ENCODE results near the gene SLIT3.

DNA sequence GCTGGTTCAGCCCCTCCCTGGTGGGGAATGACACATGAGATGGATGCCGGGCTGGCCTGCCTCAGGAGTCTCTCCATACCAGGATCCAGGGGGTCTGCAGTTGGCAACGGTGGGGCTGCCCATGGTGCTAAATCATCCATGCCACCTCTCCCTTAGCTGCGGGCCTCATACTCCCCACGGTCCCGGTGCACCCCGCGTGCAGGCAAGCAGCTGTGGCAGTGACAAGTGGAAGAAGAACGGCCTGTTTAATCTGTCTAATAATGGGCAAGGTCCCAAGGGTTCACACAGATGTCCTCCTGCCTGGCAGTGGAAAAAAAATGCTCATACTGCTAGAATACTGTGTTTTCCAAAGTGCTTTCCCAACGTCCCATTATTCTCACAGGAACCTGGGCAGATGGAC lies 524.9 kb downstream of the SLIT3 start:
- TF ChIP-seq, protein P1, sequence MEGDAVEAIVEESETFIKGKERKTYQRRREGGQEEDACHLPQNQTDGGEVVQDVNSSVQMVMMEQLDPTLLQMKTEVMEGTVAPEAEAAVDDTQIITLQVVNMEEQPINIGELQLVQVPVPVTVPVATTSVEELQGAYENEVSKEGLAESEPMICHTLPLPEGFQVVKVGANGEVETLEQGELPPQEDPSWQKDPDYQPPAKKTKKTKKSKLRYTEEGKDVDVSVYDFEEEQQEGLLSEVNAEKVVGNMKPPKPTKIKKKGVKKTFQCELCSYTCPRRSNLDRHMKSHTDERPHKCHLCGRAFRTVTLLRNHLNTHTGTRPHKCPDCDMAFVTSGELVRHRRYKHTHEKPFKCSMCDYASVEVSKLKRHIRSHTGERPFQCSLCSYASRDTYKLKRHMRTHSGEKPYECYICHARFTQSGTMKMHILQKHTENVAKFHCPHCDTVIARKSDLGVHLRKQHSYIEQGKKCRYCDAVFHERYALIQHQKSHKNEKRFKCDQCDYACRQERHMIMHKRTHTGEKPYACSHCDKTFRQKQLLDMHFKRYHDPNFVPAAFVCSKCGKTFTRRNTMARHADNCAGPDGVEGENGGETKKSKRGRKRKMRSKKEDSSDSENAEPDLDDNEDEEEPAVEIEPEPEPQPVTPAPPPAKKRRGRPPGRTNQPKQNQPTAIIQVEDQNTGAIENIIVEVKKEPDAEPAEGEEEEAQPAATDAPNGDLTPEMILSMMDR (IDR thresholded peaks at IDR 0.05), result no peak
- TF ChIP-seq POLR2A (IDR thresholded peaks at IDR 0.05), result no peak
